ENCODE results near the gene ZNF764.

- no peak for TF ChIP-seq REST (IDR thresholded peaks at IDR 0.05; ENCODE audit: unreplicated experiment)
- no peak for TF ChIP-seq CTCF (conservative IDR thresholded peaks at IDR 0.05; ENCODE audit: low read depth in 2 of 2)
- no peak for TF ChIP-seq EZH2phosphoT487 (IDR thresholded peaks at IDR 0.05; ENCODE audit: unreplicated experiment)
- no peak for TF ChIP-seq ZNF462 (CRISPR knock-in tag; IDR thresholded peaks at IDR 0.05)
- no peak for TF ChIP-seq EZH2 (IDR thresholded peaks at IDR 0.05; ENCODE audit: low read depth, unreplicated experiment)
- TF ChIP-seq POLR2AphosphoS5 (IDR thresholded peaks at IDR 0.05; ENCODE audit: low read depth) = peak; percentile 32; the same call in 1 of the 2 replicates
- no peak for TF ChIP-seq CREB1 (CRISPR knock-in tag; IDR thresholded peaks at IDR 0.05; ENCODE audit: low read depth)
- TF ChIP-seq ZNF114 (CRISPR knock-in tag; IDR thresholded peaks at IDR 0.05) = no peak
- no peak for TF ChIP-seq JUNB (IDR thresholded peaks at IDR 0.05; ENCODE audit: unreplicated experiment)
- no peak for TF ChIP-seq ZNF331 (CRISPR knock-in tag; IDR thresholded peaks at IDR 0.05; ENCODE audit: low read depth)
- TF ChIP-seq ETS1 (IDR thresholded peaks at IDR 0.05) = no peak
Observed at GRCh38 chr16:30585022-30585399, 26.8 kb upstream of the ZNF764 start.

All from GM23338 (cell line).